ENCODE data around the gene BRIP1.

- TF ChIP-seq POLR2A (IDR thresholded peaks at IDR 0.05; ENCODE audit: low read depth, low read length) (no peak), POLR2AphosphoS5 (IDR thresholded peaks at IDR 0.05; ENCODE audit: low read depth, low read length) (no peak), TAF1 (IDR thresholded peaks at IDR 0.05; ENCODE audit: borderline replicate concordance, low read depth, low read length) (no peak)
These were observed 56.4 kb downstream of the BRIP1 start for GRCh38 chr17:61806936-61807335.
